A549 (cell line): ENCODE data around the gene RPRD2. TPM values are rescaled to one million over a fixed set of nuclear protein-coding genes. Genes with fewer than 3 reads are reported as not detected.
A peak's percentile ranks its signal among the peaks of the same experiment; 100 is the strongest.

Experiments
- ATAC-seq, 2 experiments: fragments of 200-7000 bp in 1 of 2; fragments of >200 bp in 1 of 2; cut with Nextera tagmentation in 1 of 2; cut with Tn5 transposase in 1 of 2; 3 replicates each; pipeline versions ENCODE4 v1.8.0 to v1.9.1; 2018 to 2020; ENCODE audit warnings: mild to moderate bottlenecking in 1 of 2, moderate library complexity in 1 of 2
- CTCF ChIA-PET: fragments of 300-600 bp; sonication (Branson Sonifier 250); formaldehyde crosslinking; extraction: SDS; loops from one replicate; lab custom pipeline; 2021; ENCODE audit warnings: antibody characterized with exemption, inconsistent platforms; lab: Yijun Ruan, JAX
- POLR2A ChIA-PET: fragments of 350-600 bp; formaldehyde crosslinking; extraction: SDS; loops from one replicate; lab custom pipeline; 2021; ENCODE audit warnings: antibody characterized with exemption, inconsistent platforms; lab: Yijun Ruan, JAX
- DNase-seq, 2 experiments: peaks; one replicate each; pipeline versions ENCODE4 v3.0.0 to v3.0.0-alpha.2; 2011 to 2016; ENCODE audit warnings: low read depth in 1 of 2, low spot score in 1 of 2
- FAIRE-seq: peaks from 2 replicates; lab custom pipeline; 2011; peaks lifted over from hg19 to GRCh38; lab: Jason Lieb, UNC
- H3K27ac ChIP-seq, 2 experiments: fragments of >200 bp; sonication (Bioruptor Twin); formaldehyde crosslinking; 3 replicates each; pipeline ENCODE4 v1.5.1; 2016 to 2017
- H3K4me1 ChIP-seq: fragments of >200 bp; sonication (Bioruptor Twin); formaldehyde crosslinking; 3 replicates; pipeline ENCODE4 v1.6.1; 2016
- H3K4me2 ChIP-seq: fragments of >200 bp; sonication (Bioruptor Twin); formaldehyde crosslinking; 3 replicates; pipeline ENCODE4 v1.6.1; 2016
- H3K4me3 ChIP-seq: fragments of >200 bp; sonication (Bioruptor Twin); formaldehyde crosslinking; 3 replicates; pipeline ENCODE4 v1.5.1; 2016
- H3K9me3 ChIP-seq: fragments of >200 bp; sonication (Bioruptor Twin); formaldehyde crosslinking; 3 replicates; pipeline ENCODE4 v1.6.1; 2016
- CBX2 ChIP-seq: fragments of 200-600 bp; sonication (generic); IDR thresholded peaks from 2 replicates; pipeline ENCODE4 v1.6.1; 2016; ENCODE audit warnings: low read depth, mild to moderate bottlenecking, borderline replicate concordance
- CEBPB ChIP-seq, 2 experiments: fragments of >200 bp in 1 of 2; sonication (Bioruptor Twin) in 1 of 2; formaldehyde crosslinking in 1 of 2; IDR thresholded peaks; 2 replicates each; pipeline ENCODE4 v1.6.1; 2012 to 2016
- CHD4 ChIP-seq: fragments of 200-600 bp; sonication (generic); IDR thresholded peaks from 2 replicates; pipeline ENCODE4 v1.6.1; 2016; ENCODE audit warnings: antibody characterized with exemption, mild to moderate bottlenecking, borderline replicate concordance
- ELK1 ChIP-seq: fragments of 150-350 bp; IDR thresholded peaks from 2 replicates; pipeline ENCODE4 v1.6.1; 2014; ENCODE audit warnings: low read depth, mild to moderate bottlenecking, low read length
- EP300 ChIP-seq, 2 experiments: fragments of >200 bp; sonication (Bioruptor Twin); formaldehyde crosslinking; IDR thresholded peaks; 2 replicates in 1 of 2; 3 replicates in 1 of 2; pipeline ENCODE4 v1.6.1; 2016 to 2017
- HMGXB4 ChIP-seq: fragments of 250-450 bp; sonication (Bioruptor Pico); IDR thresholded peaks from 2 replicates; pipeline ENCODE4 v1.5.0; 2021; ENCODE audit warnings: mild to moderate bottlenecking, moderate library complexity, borderline replicate concordance
- MAFK ChIP-seq: fragments of 450-650 bp; IDR thresholded peaks from 2 replicates; pipeline ENCODE4 v1.6.1; 2014; ENCODE audit not compliant: partially characterized antibody
- MAX ChIP-seq: IDR thresholded peaks from 2 replicates; pipeline ENCODE4 v1.6.1; 2012
- MYC ChIP-seq: IDR thresholded peaks from 2 replicates; pipeline ENCODE4 v1.6.1; 2012; ENCODE audit warnings: mild to moderate bottlenecking, inconsistent platforms, low read length, improper control_type of control experiment, borderline replicate concordance
- NPAS2 ChIP-seq: fragments of 250-450 bp; sonication (Bioruptor Pico); IDR thresholded peaks from 2 replicates; pipeline ENCODE4 v1.8.0; 2022; ENCODE audit warnings: mild to moderate bottlenecking, moderate library complexity, borderline replicate concordance
- POLR2AphosphoS2 ChIP-seq: conservative IDR thresholded peaks from 2 replicates; pipeline ENCODE4 v1.6.1; 2012; ENCODE audit warnings: low read length, improper control_type of control experiment, inconsistent platforms
- RARB ChIP-seq: fragments of 250-450 bp; sonication (Bioruptor Pico); IDR thresholded peaks from 2 replicates; pipeline ENCODE4 v1.8.0; 2021; ENCODE audit warnings: mild to moderate bottlenecking, moderate library complexity
- RFX5 ChIP-seq: fragments of 450-650 bp; IDR thresholded peaks from 2 replicates; pipeline ENCODE4 v1.7.1; 2014; ENCODE audit warnings: antibody characterized with exemption, mild to moderate bottlenecking, moderate library complexity
- RNF2 ChIP-seq: fragments of 200-600 bp; sonication (generic); IDR thresholded peaks from 2 replicates; pipeline ENCODE4 v1.6.1; 2016; ENCODE audit warnings: low read depth, mild to moderate bottlenecking, antibody characterized with exemption, moderate library complexity, borderline replicate concordance
- TFCP2L1 ChIP-seq: fragments of 250-450 bp; sonication (Bioruptor Pico); IDR thresholded peaks from 2 replicates; pipeline ENCODE4 v1.5.0; 2021; ENCODE audit warnings: mild to moderate bottlenecking
- ZC3H11A ChIP-seq: fragments of 450-650 bp; IDR thresholded peaks from 2 replicates; pipeline ENCODE4 v1.6.1; 2014; ENCODE audit warnings: antibody characterized with exemption, mild to moderate bottlenecking
- WGBS: methylation state at CpG from one replicate; pipeline ENCODE4 v1.1.6; 2017; ENCODE audit errors: missing lambda C conversion rate; 5-methylcytosine and 5-hydroxymethylcytosine counted together
- polyA plus RNA-seq, 4 experiments: library from polyadenylated mRNA; depleted of rRNA in 3 of 4; stranded (reverse); fragments of >200 nt; fragmentation: RNase III in 1 of 4; extraction: RNeasy Plus Mini Kit Qiagen cat#74134 plus additional on column Dnase treatment in 1 of 4; gene quantifications; 2 replicates in 3 of 4; 3 replicates in 1 of 4; pipeline ENCODE4 v1.2.3, GENCODE V29; 2011 to 2017

Gene RPRD2
- polyA plus RNA-seq, 2 of the 4 experiments (the other 2 are of a cell fraction), result 10.3 to 20.8 TPM

GRCh38 chr1:150376110-150376509, 12.2 kb downstream of the RPRD2 start (continued):
- no peak for TF ChIP-seq RNF2
- TF ChIP-seq MYC, result no peak

- ATAC-seq (no peak), FAIRE-seq (no peak), DNase-seq (no peak)
- ChIA-PET POLR2A (no interaction called here), CTCF (interaction anchor here (0.8 kb wide), 1 partner anchor 59 kb away, joined by 3 read pairs; no protein-coding TSS in a partner anchor)
- no peak overlapping the region for H3K4me2 ChIP-seq
- TF ChIP-seq TFCP2L1 (no peak), MAX (no peak), MYC (no peak), RARB (CRISPR knock-in tag) (no peak), HMGXB4 (CRISPR knock-in tag) (no peak), POLR2AphosphoS2 (no peak), CHD4 (no peak), EP300 (IDR thresholded peaks at IDR 0.05) (no peak)
- no peak overlapping the region for H3K4me3 ChIP-seq
- 65% methylated on average over 3 of the region's 3 CpGs for WGBS
- peaks cover 21% of the 10 kb centered on the region for H3K4me1 ChIP-seq
- H3K9me3 ChIP-seq, result no peaks in the 10 kb centered on the region
- H3K27ac ChIP-seq, result no peak overlapping the region
These were observed 19.8 kb downstream of the RPRD2 start for GRCh38 chr1:150383631-150384324.

- POLR2A ChIA-PET, result interaction anchor here (1.3 kb wide), 1 partner anchor 22 kb away, joined by 3 read pairs; the partner anchor contains the start of gene RPRD2
- FAIRE-seq (no peak), ATAC-seq (no peak), DNase-seq (no peak)
- TF ChIP-seq CBX2, result no peak
- no peak for TF ChIP-seq ZC3H11A
- TF ChIP-seq CEBPB (IDR thresholded peaks at IDR 0.05), result no peak
- no peak for TF ChIP-seq ELK1
- no peak for TF ChIP-seq NPAS2 (CRISPR knock-in tag)
- TF ChIP-seq RFX5, result no peak
- TF ChIP-seq POLR2AphosphoS2, result no peak
- peak; percentile 52 for TF ChIP-seq MAFK
- WGBS, result 75% methylated on average over 10 of the region's 10 CpGs
- CTCF ChIA-PET, result interaction anchor here (1.1 to 1.2 kb wide), 2 partner anchors 17 to 174 kb away, joined by 3 to 4 read pairs; no protein-coding TSS in a partner anchor
- Histone ChIP-seq H3K9me3 (no peaks in the 10 kb centered on the region), H3K4me2 (no peak overlapping the region; the same call in 2 of the 3 replicates), H3K4me1 (peaks cover 34% of the 10 kb centered on the region), H3K4me3 (no peak overlapping the region), H3K27ac (no peak overlapping the region)
These were observed 21.8 kb downstream of the RPRD2 start for GRCh38 chr1:150385537-150386445.
